HCT116 (cell line): Measurements from ENCODE around the gene PDGFA. TPM values are rescaled to one million over a fixed set of nuclear protein-coding genes. Genes with fewer than 3 reads are reported as not detected.

Source experiments
- total RNA-seq: library from RNA; stranded (reverse); gene quantifications from one replicate; pipeline ENCODE4 v1.2.1, GENCODE V29; 2021; ENCODE audit not compliant: unreplicated experiment

Gene PDGFA
- total RNA-seq, 1 experiment from 2014 or later, result 44.7 TPM

Other genes starting within 250 kb of the PDGFA start
- gene FOXL3, start 229.7 kb downstream of the PDGFA start, total RNA-seq, result not detected
- gene DNAAF5, start 206.9 kb upstream of the PDGFA start, total RNA-seq, result 69.4 TPM
- gene PRKAR1B, start 207.4 kb upstream of the PDGFA start, total RNA-seq, result 14.1 TPM